HCT116 (cell line): ENCODE results near the gene WEE1. TPM values are rescaled to one million over a fixed set of nuclear protein-coding genes. Genes with fewer than 3 reads are reported as not detected.

ENCODE experiments used
- ATAC-seq: fragments of 200-7000 bp; cut with Tn5 transposase; 2 replicates; pipeline ENCODE4 v1.9.1; 2020; ENCODE audit warnings: mild to moderate bottlenecking, moderate library complexity
- BruUV-seq: library from RNA; stranded (reverse); fragments of 400-500 nt; replicated peaks from 2 replicates; lab custom pipeline; 2021; lab: Mats Ljungman, UMichigan
- CTCF ChIA-PET: fragments of 300-600 bp; sonication (Branson Sonifier 250); formaldehyde crosslinking; loops from one replicate; lab custom pipeline; 2021; ENCODE audit warnings: antibody characterized with exemption; lab: Charles Lee
- POLR2A ChIA-PET: fragments of 300-600, 350-600 bp; sonication (Branson Sonifier 250); formaldehyde crosslinking; loops from one replicate; lab custom pipeline; 2021; ENCODE audit warnings: antibody characterized with exemption; lab: Charles Lee
- RAD21 ChIA-PET, 2 experiments: fragments of 300-600 bp; sonication (Branson Sonifier 250); formaldehyde crosslinking; loops; one replicate each; lab custom pipeline; 2023; ENCODE audit warnings: low total read pairs in 2 of 2; ENCODE audit not compliant: uncharacterized antibody in 2 of 2, unreplicated experiment in 2 of 2, low non-redundant PET in 1 of 2; lab: Charles Lee
- DNase-seq: peaks from one replicate; pipeline ENCODE4 v3.0.0-alpha.2; 2010; ENCODE audit warnings: low read depth, low spot score
- H2AFZ ChIP-seq: fragments of 200-600 bp; shearing (Covaris generic), sonication (generic); 2 replicates; pipeline ENCODE4 v1.6.1; 2017; ENCODE audit warnings: low read depth, mixed run types, mixed read lengths, antibody characterized with exemption, low read length; ENCODE audit not compliant: poor library complexity, severe bottlenecking
- H3K27ac ChIP-seq: 2 replicates; pipeline ENCODE4 v1.5.1; 2012; ENCODE audit warnings: low read depth, low read length
- H3K27me3 ChIP-seq: fragments of 200-600 bp; sonication (generic); 2 replicates; pipeline ENCODE4 v1.6.1; 2016; ENCODE audit warnings: mixed run types, low read length, mixed read lengths; ENCODE audit not compliant: insufficient read depth
- H3K36me3 ChIP-seq, 2 experiments: fragments of 200-500 bp in 1 of 2; fragments of 200-600 bp in 1 of 2; sonication (Bioruptor generic) in 1 of 2; sonication (generic) in 1 of 2; 2 replicates each; pipeline versions ENCODE4 v1.5.1 to v1.6.1; 2014 to 2016; ENCODE audit warnings: low read length in 2 of 2, inconsistent platforms in 1 of 2, mixed read lengths in 1 of 2, mixed run types in 1 of 2; ENCODE audit not compliant: insufficient read depth in 2 of 2, control insufficient read depth in 1 of 2
- H3K4me1 ChIP-seq, 2 experiments: fragments of 200-600 bp in 1 of 2; sonication (generic) in 1 of 2; 2 replicates each; pipeline versions ENCODE4 v1.5.1 to v1.6.1; 2012 to 2017; ENCODE audit warnings: low read length in 2 of 2, inconsistent platforms in 1 of 2, mild to moderate bottlenecking in 1 of 2, mixed read lengths in 1 of 2, mixed run types in 1 of 2, moderate library complexity in 1 of 2; ENCODE audit not compliant: insufficient read depth in 2 of 2, control insufficient read depth in 1 of 2
- H3K4me2 ChIP-seq: fragments of 200-600 bp; sonication (generic); 2 replicates; pipeline ENCODE4 v1.6.1; 2017; ENCODE audit warnings: mixed run types, low read length, mixed read lengths
- H3K4me3 ChIP-seq, 2 experiments: fragments of 200-600 bp in 1 of 2; sonication (generic) in 1 of 2; replicated peaks in 1 of 2; 2 replicates each; pipeline ENCODE4 v1.5.1; 2011 to 2016; ENCODE audit warnings: low read length in 2 of 2, control low read depth in 1 of 2, low read depth in 1 of 2, mild to moderate bottlenecking in 1 of 2, mixed read lengths in 1 of 2, mixed run types in 1 of 2
- H3K79me2 ChIP-seq: fragments of 200-600 bp; sonication (generic); 2 replicates; pipeline ENCODE4 v1.6.1; 2017; ENCODE audit warnings: mild to moderate bottlenecking, mixed run types, low read length, moderate library complexity, mixed read lengths; ENCODE audit not compliant: insufficient read depth
- H3K9ac ChIP-seq: fragments of 200-600 bp; sonication (generic); 2 replicates; pipeline ENCODE4 v1.6.1; 2016; ENCODE audit warnings: low read length, mixed read lengths
- H3K9me2 ChIP-seq: fragments of 200-600 bp; sonication (generic), shearing (Covaris generic); 2 replicates; pipeline ENCODE4 v1.6.1; 2017; ENCODE audit warnings: mixed run types, mild to moderate bottlenecking, moderate library complexity; ENCODE audit not compliant: insufficient read depth
- H3K9me3 ChIP-seq, 2 experiments: fragments of 200-500 bp in 1 of 2; fragments of 200-600 bp in 1 of 2; sonication (Bioruptor generic) in 1 of 2; sonication (generic) in 1 of 2; 2 replicates each; pipeline ENCODE4 v1.6.1; 2014 to 2017; ENCODE audit warnings: low read length in 2 of 2, mixed read lengths in 2 of 2, inconsistent platforms in 1 of 2, low read depth in 1 of 2, mild to moderate bottlenecking in 1 of 2, mixed run types in 1 of 2, moderate library complexity in 1 of 2; ENCODE audit not compliant: control insufficient read depth in 1 of 2, insufficient read depth in 1 of 2
- H4K20me1 ChIP-seq: fragments of 200-600 bp; sonication (generic), shearing (Covaris generic); 2 replicates; pipeline ENCODE4 v1.6.1; 2017; ENCODE audit warnings: mixed run types, mild to moderate bottlenecking, moderate library complexity; ENCODE audit not compliant: insufficient read depth
- CBX3 ChIP-seq: IDR thresholded peaks from 2 replicates; pipeline ENCODE4 v1.6.1; 2012; ENCODE audit warnings: low read depth
- EGR1 ChIP-seq: IDR thresholded peaks from 2 replicates; pipeline ENCODE4 v1.6.1; 2012; ENCODE audit warnings: low read depth
- ELF1 ChIP-seq: IDR thresholded peaks from 2 replicates; pipeline ENCODE4 v1.6.1; 2012; ENCODE audit warnings: low read depth, borderline replicate concordance
- FOSL1 ChIP-seq: IDR thresholded peaks from 2 replicates; pipeline ENCODE4 v1.6.1; 2012; ENCODE audit warnings: low read depth
- JUND ChIP-seq: IDR thresholded peaks from 2 replicates; pipeline ENCODE4 v1.6.1; 2012
- POLR2A ChIP-seq: IDR thresholded peaks from 2 replicates; pipeline ENCODE4 v1.7.0; 2011; ENCODE audit warnings: borderline replicate concordance; ENCODE audit not compliant: insufficient read depth, insufficient read length; ENCODE audit errors: extremely low read depth
- RAD21 ChIP-seq: IDR thresholded peaks from 2 replicates; pipeline ENCODE4 v1.6.1; 2012; ENCODE audit warnings: low read depth, mild to moderate bottlenecking
- SP1 ChIP-seq: IDR thresholded peaks from 2 replicates; pipeline ENCODE4 v1.6.1; 2012; ENCODE audit warnings: low read depth
- SRF ChIP-seq: IDR thresholded peaks from 2 replicates; pipeline ENCODE4 v1.6.1; 2012; ENCODE audit warnings: low read depth
- YY1 ChIP-seq: IDR thresholded peaks from 2 replicates; pipeline ENCODE4 v1.6.1; 2011; ENCODE audit warnings: low read length, low read depth, moderate library complexity, mild to moderate bottlenecking; ENCODE audit not compliant: insufficient replicate concordance; ENCODE audit errors: extremely low read depth
- ZFX ChIP-seq: fragments of 450-650 bp; IDR thresholded peaks from 2 replicates; pipeline ENCODE4 v1.6.1; 2017
- ZNF274 ChIP-seq: fragments of 200-500 bp; sonication (Bioruptor generic); IDR thresholded peaks from 2 replicates; pipeline ENCODE4 v1.6.1; 2014; ENCODE audit warnings: mild to moderate bottlenecking, low read depth, low read length, inconsistent platforms
- intact Hi-C: fragments of 100-400 bp; cut with micrococcal nuclease; formaldehyde crosslinking; loops from 2 replicates; pipeline ENCODE4 v1.10.0; 2022
- total RNA-seq: library from RNA; stranded (reverse); gene quantifications from one replicate; pipeline ENCODE4 v1.2.1, GENCODE V29; 2021; ENCODE audit not compliant: unreplicated experiment
- TF ChIP-seq, protein P1 (sequence below): IDR thresholded peaks from 2 replicates; pipeline ENCODE4 v1.6.1; 2012
- TF ChIP-seq, protein P2 (sequence below), 3 experiments: fragments of 200-600 bp in 1 of 3; sonication (generic) in 1 of 3; IDR thresholded peaks in 2 of 3; conservative IDR thresholded peaks in 1 of 3; 2 replicates each; pipeline ENCODE4 v1.5.1; 2012 to 2017; ENCODE audit warnings: low read depth in 2 of 3, low read length in 2 of 3, antibody characterized with exemption in 1 of 3, borderline replicate concordance in 1 of 3, control low read depth in 1 of 3, mild to moderate bottlenecking in 1 of 3, mixed read lengths in 1 of 3, mixed run types in 1 of 3, moderate library complexity in 1 of 3; ENCODE audit not compliant: insufficient read depth in 1 of 3

Gene WEE1
- total RNA-seq, 1 experiment from 2014 or later = 50.8 TPM

DNA sequence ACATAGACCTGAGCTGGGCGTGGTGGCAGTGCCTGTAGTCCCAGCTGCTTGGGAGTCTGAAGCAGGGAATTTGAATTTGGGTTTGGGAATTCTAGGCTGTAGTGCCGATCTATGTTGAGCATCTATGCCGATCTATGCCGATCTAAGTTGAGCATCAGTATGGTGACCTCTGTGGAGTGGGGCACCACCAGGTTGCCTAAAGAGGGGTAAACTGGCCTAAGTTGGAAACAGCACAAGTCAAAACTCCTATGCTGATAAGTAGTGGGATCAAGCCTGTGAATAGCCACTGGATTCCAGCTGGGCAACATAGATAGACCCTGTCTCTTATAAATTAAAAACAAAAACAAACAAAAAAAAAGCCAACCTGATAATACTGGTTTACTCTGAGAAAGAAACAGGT lies 7.4 kb downstream of the WEE1 start:
- BruUV-seq = no TSS peak
- Histone ChIP-seq H3K9me2 (no peaks in the 10 kb centered on the region), H3K4me3 (no peak overlapping the region), H3K9ac (no peak overlapping the region), H3K9me3 (no peaks in the 10 kb centered on the region), H3K27ac (no peak overlapping the region), H4K20me1 (peaks cover 25% of the 10 kb centered on the region; the same call in 1 of the 2 replicates), H3K36me3 (peaks cover 62 to 91% of the 10 kb centered on the region in 2 experiments), H3K4me1 (peaks cover 0 to 7% of the 10 kb centered on the region in 2 experiments; a peak in 2 of 4 replicates), H2AFZ (no peak overlapping the region), H3K27me3 (no peaks in the 10 kb centered on the region), H3K79me2 (peaks cover 91% of the 10 kb centered on the region), H3K4me2 (no peak overlapping the region)
- ATAC-seq (no peak), DNase-seq (no peak)
- TF ChIP-seq CBX3 = no peak
- no peak for TF ChIP-seq RAD21
- TF ChIP-seq, protein P1, sequence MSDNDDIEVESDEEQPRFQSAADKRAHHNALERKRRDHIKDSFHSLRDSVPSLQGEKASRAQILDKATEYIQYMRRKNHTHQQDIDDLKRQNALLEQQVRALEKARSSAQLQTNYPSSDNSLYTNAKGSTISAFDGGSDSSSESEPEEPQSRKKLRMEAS = no peak
- TF ChIP-seq, protein P2, sequence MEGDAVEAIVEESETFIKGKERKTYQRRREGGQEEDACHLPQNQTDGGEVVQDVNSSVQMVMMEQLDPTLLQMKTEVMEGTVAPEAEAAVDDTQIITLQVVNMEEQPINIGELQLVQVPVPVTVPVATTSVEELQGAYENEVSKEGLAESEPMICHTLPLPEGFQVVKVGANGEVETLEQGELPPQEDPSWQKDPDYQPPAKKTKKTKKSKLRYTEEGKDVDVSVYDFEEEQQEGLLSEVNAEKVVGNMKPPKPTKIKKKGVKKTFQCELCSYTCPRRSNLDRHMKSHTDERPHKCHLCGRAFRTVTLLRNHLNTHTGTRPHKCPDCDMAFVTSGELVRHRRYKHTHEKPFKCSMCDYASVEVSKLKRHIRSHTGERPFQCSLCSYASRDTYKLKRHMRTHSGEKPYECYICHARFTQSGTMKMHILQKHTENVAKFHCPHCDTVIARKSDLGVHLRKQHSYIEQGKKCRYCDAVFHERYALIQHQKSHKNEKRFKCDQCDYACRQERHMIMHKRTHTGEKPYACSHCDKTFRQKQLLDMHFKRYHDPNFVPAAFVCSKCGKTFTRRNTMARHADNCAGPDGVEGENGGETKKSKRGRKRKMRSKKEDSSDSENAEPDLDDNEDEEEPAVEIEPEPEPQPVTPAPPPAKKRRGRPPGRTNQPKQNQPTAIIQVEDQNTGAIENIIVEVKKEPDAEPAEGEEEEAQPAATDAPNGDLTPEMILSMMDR (IDR thresholded peaks at IDR 0.05 in 2 of 3, conservative IDR thresholded peaks at IDR 0.05 in 1 of 3; ENCODE audit: borderline replicate concordance in 1 of 3, insufficient read depth in 1 of 3, low read depth in 2 of 3, low read length in 2 of 3) = no peak
- TF ChIP-seq POLR2A = no peak
- TF ChIP-seq FOSL1 = no peak
- no peak for TF ChIP-seq ELF1
- no peak for TF ChIP-seq YY1
- no peak for TF ChIP-seq JUND
- no peak for TF ChIP-seq EGR1
- TF ChIP-seq ZFX = no peak
- TF ChIP-seq SP1 = no peak
- TF ChIP-seq ZNF274 = no peak
- TF ChIP-seq SRF = no peak
- intact Hi-C loops = no loop called here
- ChIA-PET RAD21 (no interaction called here), CTCF (no interaction called here), POLR2A (no interaction called here)
